NCI-H2196 (cell line): ENCODE data around the gene SPR.

Experiments
- DNase-seq: peaks from one replicate; lab custom pipeline; 2025; ENCODE audit not compliant: unreplicated experiment; lab: John Stamatoyannopoulos, UW

The SPR gene

DNA sequence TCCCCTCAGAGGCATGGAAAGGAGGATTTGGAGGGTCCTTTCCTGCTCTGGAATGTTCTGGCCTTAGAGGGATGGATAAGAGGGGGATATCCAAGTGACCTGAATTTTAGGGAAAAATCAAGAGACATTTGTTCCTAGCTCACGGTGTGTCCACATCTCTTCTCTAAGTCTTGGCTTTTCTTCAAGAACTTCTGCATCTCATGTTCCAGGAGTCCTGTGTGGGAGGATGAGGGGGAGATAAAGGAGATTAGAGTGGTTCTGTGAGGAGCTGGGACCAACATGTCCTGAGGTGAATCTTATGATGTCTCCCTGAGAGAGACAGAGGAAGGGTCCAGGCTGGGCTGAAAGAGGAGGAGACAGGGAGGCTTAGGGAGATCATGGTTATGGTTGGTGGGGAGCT is 41.8 kb downstream of the SPR start:
- DNase-seq: no peak

DNA sequence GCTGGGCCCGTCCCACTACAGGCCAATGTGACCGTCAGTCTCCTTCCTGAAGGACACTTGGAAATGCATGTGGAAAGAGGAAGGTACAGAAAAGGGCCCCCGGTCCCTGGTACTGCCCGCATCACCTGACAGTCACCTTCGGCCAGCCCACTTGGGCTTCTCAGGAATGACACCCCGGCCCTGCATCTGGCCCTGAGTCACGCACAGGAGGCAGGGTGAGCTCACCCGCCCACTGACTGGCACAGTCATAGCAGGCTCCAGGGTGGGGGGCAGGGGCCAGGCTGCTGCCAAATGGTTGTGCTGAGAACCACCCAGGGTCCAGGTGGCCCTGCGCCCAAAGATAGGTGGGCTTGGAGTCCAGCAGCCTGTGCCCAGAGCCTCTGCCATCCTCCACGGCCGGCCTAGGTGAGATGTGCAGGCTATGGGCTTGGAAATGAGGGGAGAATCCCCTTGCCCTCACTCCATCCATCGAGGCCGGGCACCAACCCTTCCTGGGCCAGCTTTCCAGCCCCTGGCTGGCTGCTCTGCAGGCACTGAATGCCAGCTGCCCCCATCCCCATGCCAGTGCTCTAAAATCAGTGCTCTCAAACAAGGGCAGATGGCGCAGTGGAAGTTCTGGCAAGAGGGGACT is 44.2 kb downstream of the SPR start:
- no peak for DNase-seq

DNA sequence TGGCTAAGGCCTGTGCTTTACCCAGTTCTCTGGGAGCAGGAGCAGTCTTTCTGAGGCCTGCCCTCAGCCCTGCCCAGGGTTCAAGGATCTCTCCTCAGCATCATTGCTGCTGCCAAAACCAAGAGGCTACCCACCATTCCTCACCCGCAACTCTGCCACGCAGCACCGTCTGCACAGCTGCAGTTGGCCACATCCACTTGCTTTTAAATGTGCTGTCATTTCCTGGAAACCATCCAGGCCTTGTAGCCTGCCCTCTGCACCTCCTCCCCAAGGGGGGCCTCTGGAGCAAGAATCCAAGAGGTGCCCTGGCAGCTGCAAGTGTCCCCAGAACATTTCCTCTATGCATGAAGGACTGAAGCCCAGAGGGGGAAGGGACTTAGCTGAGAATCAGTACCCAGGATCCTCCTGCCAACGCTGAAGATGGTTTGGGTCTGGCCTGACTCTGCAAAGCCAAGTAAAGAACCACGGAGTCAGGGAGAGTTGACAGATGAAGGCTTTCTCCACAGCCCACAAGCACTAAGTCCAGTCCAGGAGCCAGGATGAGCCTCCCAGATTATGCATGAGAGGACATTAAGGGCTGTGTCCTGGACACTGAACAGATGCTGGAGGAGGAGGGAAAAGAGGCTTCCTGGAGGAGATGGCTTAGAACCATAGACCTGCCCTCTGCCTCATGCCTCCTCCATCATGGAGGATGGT is 45.0 kb downstream of the SPR start:
- no peak for DNase-seq

DNA sequence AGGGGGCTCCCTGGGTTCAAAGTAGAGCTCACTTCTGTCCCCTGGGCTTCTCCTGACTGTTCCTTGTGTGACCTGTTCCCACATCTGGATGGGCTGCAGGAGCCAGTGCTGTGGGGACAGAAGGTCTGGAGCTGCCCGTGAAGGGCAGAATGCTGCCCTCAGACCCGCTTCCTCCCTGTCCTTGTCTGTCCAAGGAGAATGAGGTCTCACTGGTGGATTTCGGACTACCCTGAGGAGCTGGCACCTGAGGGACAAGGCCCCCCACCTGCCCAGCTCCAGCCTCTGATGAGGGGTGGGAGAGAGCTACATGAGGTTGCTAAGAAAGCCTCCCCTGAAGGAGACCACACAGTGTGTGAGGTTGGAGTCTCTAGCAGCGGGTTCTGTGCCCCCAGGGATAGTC is 45.6 kb downstream of the SPR start:
- no peak for DNase-seq

DNA sequence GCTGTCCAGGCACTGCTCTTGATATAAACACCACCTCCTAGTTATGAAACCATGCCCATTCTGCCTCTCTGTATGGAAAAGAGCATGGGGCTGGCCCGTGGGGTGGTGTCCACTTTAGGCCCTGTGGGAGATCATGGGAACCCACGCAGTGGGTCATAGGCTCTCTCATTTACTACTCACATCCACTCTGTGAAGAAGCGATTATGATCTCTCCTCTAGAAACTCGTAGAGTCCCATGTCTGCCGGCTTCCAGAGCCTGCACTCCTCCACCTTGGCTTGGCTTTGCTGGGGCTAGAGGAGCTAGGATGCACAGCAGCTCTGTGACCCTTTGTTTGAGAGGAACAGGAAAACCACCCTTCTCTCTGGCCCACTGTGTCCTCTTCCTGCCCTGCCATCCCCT is 46.0 kb downstream of the SPR start:
- DNase-seq: no peak

DNA sequence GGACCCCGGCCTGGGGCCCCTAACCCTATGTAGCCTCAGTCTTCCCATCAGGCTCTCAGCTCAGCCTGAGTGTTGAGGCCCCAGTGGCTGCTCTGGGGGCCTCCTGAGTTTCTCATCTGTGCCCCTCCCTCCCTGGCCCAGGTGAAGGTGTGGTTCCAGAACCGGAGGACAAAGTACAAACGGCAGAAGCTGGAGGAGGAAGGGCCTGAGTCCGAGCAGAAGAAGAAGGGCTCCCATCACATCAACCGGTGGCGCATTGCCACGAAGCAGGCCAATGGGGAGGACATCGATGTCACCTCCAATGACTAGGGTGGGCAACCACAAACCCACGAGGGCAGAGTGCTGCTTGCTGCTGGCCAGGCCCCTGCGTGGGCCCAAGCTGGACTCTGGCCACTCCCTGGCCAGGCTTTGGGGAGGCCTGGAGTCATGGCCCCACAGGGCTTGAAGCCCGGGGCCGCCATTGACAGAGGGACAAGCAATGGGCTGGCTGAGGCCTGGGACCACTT is 46.5 kb downstream of the SPR start:
- no peak for DNase-seq

DNA sequence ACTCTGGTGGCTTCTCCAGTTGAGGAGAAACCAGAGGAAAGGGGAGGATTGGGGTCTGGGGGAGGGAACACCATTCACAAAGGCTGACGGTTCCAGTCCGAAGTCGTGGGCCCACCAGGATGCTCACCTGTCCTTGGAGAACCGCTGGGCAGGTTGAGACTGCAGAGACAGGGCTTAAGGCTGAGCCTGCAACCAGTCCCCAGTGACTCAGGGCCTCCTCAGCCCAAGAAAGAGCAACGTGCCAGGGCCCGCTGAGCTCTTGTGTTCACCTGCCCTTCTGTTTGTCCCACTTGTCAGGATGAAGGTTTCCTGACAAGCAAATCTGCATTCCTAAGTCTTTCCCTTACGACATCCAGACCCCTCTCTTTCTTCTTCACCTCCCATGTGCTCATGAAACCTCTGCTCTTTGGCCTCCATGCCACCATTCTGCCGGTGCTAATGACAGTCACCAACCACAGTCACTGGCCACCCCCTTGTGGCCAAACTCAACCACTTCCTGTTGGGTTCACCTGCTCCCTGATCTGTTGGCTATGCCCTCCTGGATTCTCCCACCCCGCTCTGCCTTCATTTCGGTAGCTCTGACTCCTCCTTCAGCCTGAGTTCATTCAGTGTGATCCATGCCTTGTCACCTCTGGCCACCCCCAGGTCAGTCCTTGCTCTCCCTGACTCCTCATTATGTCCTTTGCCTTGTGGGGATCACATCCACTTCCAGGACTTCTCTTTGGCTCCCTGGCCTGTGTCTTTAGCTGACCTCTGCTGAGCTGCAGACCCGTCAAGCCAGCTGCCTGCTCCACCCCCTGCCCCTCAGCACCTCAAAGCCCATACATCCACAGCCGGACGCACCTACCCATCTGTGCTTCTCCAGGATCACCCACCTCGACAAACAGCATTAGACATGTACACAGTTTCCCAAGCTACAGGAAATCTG is 47.7 kb downstream of the SPR start:
- peak; percentile 1 for DNase-seq

DNA sequence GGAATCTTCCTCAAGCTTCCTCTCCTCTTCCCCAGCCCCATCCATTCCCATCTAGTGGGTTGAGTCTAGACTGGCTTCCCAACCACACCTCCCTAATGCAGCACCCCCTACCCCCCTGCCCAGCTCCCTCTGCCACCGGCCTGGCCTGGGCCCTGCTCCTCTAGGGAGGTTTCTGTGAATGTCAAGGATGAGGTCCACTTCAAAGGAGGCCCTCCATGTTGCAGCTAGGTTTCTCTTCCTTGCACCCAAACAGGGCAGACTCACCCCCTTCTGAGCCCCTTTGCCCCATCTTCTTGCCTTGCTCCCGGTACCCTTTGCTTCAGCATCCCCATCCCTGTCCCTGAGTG is 48.4 kb downstream of the SPR start:
- no peak for DNase-seq

DNA sequence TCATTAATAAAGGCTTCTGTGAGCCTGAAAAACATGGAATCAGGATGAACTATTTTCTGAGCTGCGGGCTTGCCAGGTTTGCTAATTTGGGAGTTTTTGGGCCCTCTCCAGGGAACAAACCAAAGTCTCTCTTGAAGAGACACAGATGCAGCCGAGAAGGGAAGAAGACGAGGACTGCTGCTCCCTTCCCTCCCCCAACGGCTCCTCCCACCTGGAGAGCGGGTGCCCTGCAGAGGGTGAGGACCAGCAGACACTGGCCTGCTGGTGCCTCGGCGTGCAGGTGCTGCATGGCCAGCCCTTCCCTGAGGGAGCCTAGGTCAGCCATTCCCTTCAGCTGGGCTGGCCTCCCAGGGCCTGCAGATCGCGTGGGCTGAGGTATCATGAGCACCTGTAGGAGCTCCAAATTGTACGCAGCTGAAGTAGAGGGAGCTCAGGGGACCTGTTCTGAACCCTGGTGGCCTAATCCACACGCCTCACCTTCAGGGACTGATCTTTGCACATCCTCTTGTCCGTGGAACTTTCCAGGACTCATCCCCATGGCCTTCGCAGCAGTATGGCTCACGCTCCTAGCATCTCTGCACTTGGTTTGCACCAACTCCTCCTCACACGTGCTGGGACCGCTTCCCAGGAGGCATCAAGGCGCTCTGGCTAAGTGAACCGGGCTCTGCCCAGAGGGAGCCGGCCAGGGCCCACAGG is 49.6 kb downstream of the SPR start:
- DNase-seq: no peak

DNA sequence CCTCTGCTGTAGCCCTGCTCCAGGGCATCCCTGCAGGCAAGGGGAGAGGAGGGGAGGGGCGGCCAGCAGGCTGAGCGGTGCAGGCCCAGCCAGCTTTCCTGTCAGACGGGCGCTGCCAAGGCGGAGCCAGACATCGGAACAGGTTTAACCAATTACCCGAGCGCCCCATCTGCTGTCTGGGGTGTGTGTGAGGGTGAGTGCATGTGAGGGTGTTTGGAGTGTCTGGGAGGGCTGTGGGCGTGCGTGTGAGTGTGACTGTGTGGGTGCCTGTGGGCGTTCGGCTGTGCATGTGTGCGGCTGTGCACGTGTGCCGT is 50.1 kb downstream of the SPR start:
- DNase-seq: no peak

DNA sequence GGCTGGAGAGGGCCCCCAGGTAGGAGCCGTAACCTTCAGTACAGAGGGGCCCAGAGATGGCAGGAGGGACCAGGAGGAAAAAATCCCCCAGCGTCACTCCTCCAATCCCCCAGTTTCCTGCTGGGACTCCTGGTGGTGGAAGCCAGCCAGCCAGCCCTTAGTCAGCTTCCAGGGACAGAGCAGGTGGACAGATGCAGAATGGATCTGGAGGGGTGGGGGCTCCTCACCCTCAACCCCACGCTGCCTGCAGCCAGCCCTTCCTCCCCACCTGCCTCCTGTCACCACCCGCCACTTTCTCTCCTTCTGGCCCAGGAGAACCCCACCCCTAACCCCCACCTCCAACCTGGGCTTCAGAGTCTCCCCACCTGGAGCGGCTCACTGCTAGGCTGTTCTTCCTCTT is 51.2 kb downstream of the SPR start:
- no peak for DNase-seq

DNA sequence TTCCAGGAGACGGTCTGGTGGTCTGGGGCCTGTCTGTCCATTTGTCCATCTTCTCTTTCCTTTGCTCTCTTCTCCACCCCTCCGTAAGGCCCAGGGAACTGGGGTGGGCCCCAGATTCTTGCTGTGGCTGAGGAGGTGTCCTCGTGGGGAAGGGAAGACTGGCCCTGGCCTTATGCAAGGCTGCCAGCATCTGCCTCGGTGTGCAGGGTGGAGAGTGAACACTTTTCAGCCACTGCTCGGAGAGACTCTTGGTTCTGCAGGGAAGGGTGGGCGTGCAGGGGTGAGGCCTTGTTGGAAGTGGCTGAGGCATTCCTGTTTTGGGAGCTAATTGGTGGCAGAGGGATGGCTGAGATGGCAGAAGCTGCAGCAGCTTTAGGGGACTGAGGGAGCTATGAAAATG is 53.2 kb downstream of the SPR start:
- DNase-seq: no peak

DNA sequence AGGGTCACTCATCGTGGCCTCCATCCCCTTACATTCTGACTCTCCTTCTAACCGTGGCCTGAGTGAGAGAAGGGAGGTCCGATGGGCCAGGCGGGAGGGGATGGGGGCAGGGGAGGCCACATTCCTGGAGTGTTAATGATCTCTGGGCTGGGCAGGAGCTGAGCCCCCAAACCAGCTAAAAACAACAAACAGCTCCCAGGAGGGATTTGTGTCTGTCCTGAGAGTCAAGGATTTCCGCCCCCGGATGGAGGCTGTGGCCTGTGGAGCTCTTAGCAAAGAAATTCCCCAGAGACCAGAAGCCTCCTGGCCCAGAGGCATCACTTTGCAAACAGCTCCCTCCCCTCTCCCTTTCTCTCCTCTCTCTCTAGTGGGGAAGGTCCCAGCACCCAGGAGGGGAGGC is 53.6 kb downstream of the SPR start:
- DNase-seq: no peak
